ENCODE measurements around the gene CTNNA3. TPM values are rescaled to one million over a fixed set of nuclear protein-coding genes. Genes with fewer than 3 reads are reported as not detected.

The CTNNA3 gene
- total and polyA plus RNA-seq, 4 donors = 0.16 to 2.4 (median 1.4) TPM

GRCh38 chr10:66999762-67000545 is 696.0 kb downstream of the CTNNA3 start:
- Histone ChIP-seq H3K27me3 (ENCODE audit: control insufficient read depth in 4 of 4, insufficient read depth in 4 of 4, low read length in 3 of 4) (no peaks in the 10 kb centered on the region), H3K9ac (ENCODE audit: low read depth in 1 of 2, low read length in 2 of 2) (no peak overlapping the region), H3K4me1 (ENCODE audit: control insufficient read depth in 4 of 4, insufficient read depth in 4 of 4, low read length in 3 of 4) (peaks cover 0 to 1% (median 0%) of the 10 kb centered on the region in 4 donors), H3K9me3 (ENCODE audit: control insufficient read depth in 4 of 4, low read length in 3 of 4) (no peaks in the 10 kb centered on the region), H3K36me3 (ENCODE audit: control insufficient read depth in 4 of 4, insufficient read depth in 3 of 4, low read depth in 1 of 4, low read length in 3 of 4) (no peaks in the 10 kb centered on the region), H3K4me3 (ENCODE audit: low read depth in 1 of 3, low read length in 3 of 3) (no peak overlapping the region), H3K27ac (ENCODE audit: low read depth in 1 of 2, low read length in 2 of 2) (no peak overlapping the region)
- 96% methylated on average over 3 of the region's 3 CpGs for WGBS
- TF ChIP-seq GABPA (IDR thresholded peaks at IDR 0.05 in 1 of 2, conservative IDR thresholded peaks at IDR 0.05 in 1 of 2) (no peak), ATF3 (IDR thresholded peaks at IDR 0.05) (no peak), RXRA (IDR thresholded peaks at IDR 0.05) (no peak), NR2F2 (IDR thresholded peaks at IDR 0.05) (no peak), SP1 (IDR thresholded peaks at IDR 0.05) (no peak), MAX (IDR thresholded peaks at IDR 0.05) (no peak), ZBTB33 (IDR thresholded peaks at IDR 0.05) (no peak), HNF4A (conservative IDR thresholded peaks at IDR 0.05) (no peak)
- no peak for DNase-seq (ENCODE audit: low spot score)

GRCh38 chr10:66996996-66997395 is 699.0 kb downstream of the CTNNA3 start:
- 85% methylated on average over 1 of the region's 1 CpG for WGBS
- no peak overlapping the region for H3K27ac ChIP-seq (ENCODE audit: low read depth in 1 of 2, low read length in 2 of 2)

More at GRCh38 chr10:66996996-66997395, 699.0 kb downstream of the CTNNA3 start:
- H3K36me3 ChIP-seq (ENCODE audit: control insufficient read depth in 4 of 4, insufficient read depth in 3 of 4, low read depth in 1 of 4, low read length in 3 of 4) = no peaks in the 10 kb centered on the region
- DNase-seq (ENCODE audit: low spot score) = no peak
- H3K27me3 ChIP-seq (ENCODE audit: control insufficient read depth in 4 of 4, insufficient read depth in 4 of 4, low read length in 3 of 4) = no peaks in the 10 kb centered on the region
- peaks cover 0 to 1% (median 0%) of the 10 kb centered on the region in 4 donors for H3K4me1 ChIP-seq (ENCODE audit: control insufficient read depth in 4 of 4, insufficient read depth in 4 of 4, low read length in 3 of 4)
- TF ChIP-seq REST (IDR thresholded peaks at IDR 0.05) = no peak
- no peak for TF ChIP-seq GABPA (IDR thresholded peaks at IDR 0.05 in 1 of 2, conservative IDR thresholded peaks at IDR 0.05 in 1 of 2)
- TF ChIP-seq HNF4G (IDR thresholded peaks at IDR 0.05) = no peak
- TF ChIP-seq RAD21 (IDR thresholded peaks at IDR 0.05) = no peak
- TF ChIP-seq JUND (IDR thresholded peaks at IDR 0.05) = no peak
- TF ChIP-seq TAF1 (conservative IDR thresholded peaks at IDR 0.05) = no peak
- TF ChIP-seq EGR1 (IDR thresholded peaks at IDR 0.05; ENCODE audit: low read depth in 2 of 2) = no peak
- TF ChIP-seq RXRA (IDR thresholded peaks at IDR 0.05) = no peak
- no peak for TF ChIP-seq SP1 (IDR thresholded peaks at IDR 0.05)
- no peak for TF ChIP-seq HNF4A (conservative IDR thresholded peaks at IDR 0.05)
- TF ChIP-seq FOXA2 (IDR thresholded peaks at IDR 0.05) = no peak
- TF ChIP-seq CTCF (IDR thresholded peaks at IDR 0.05; ENCODE audit: low read depth, low read length, missing input control) = no peak
- TF ChIP-seq NR2F2 (IDR thresholded peaks at IDR 0.05) = no peak
- no peak for TF ChIP-seq FOXA1 (IDR thresholded peaks at IDR 0.05)
- TF ChIP-seq MAX (IDR thresholded peaks at IDR 0.05) = no peak
- no peak for TF ChIP-seq ZBTB33 (IDR thresholded peaks at IDR 0.05)
- TF ChIP-seq YY1 (IDR thresholded peaks at IDR 0.05) = no peak
- no peak for TF ChIP-seq ATF3 (IDR thresholded peaks at IDR 0.05)
- no peaks in the 10 kb centered on the region for H3K9me3 ChIP-seq (ENCODE audit: control insufficient read depth in 4 of 4, low read length in 3 of 4)
- no peak overlapping the region for H3K9ac ChIP-seq (ENCODE audit: low read depth in 1 of 2, low read length in 2 of 2)
- H3K4me3 ChIP-seq (ENCODE audit: low read depth in 1 of 3, low read length in 3 of 3) = no peak overlapping the region
